ENCODE measurements around the gene P2RX5. TPM values are rescaled to one million over a fixed set of nuclear protein-coding genes. Genes with fewer than 3 reads are reported as not detected.

P2RX5 gene
- polyA plus RNA-seq, 1 donor = 2.2 TPM

GRCh38 chr17:3626831-3627768 is 68.9 kb downstream of the P2RX5 start:
- no peaks in the 10 kb centered on the region for H3K4me1 ChIP-seq (ENCODE audit: control insufficient read depth, insufficient read depth, low read length)
- H3K27me3 ChIP-seq (ENCODE audit: control insufficient read depth, insufficient read depth, low read length) = no peaks in the 10 kb centered on the region
- WGBS (ENCODE audit: insufficient coverage, low lambda C conversion rate) = 100% methylated on average over 6 of the region's 16 CpGs
- peaks cover 68% of the 10 kb centered on the region for H3K36me3 ChIP-seq (ENCODE audit: control insufficient read depth, insufficient read depth, low read length)
- H3K27ac ChIP-seq (ENCODE audit: low read length) = no peak overlapping the region
- DNase-seq = no peak
- no peaks in the 10 kb centered on the region for H3K9me3 ChIP-seq (ENCODE audit: control insufficient read depth, low read depth, low read length)
- no peak overlapping the region for H3K4me3 ChIP-seq (ENCODE audit: low read length)

Other genes starting within 250 kb of the P2RX5 start
- gene SPATA22, start 224.3 kb downstream of the P2RX5 start, polyA plus RNA-seq = not detected
- 0.96 TPM for gene ASPA, start 220.2 kb downstream of the P2RX5 start, polyA plus RNA-seq
- 15.0 TPM for gene TRPV3, start 138.3 kb downstream of the P2RX5 start, polyA plus RNA-seq
- 18.4 TPM for gene TRPV1, start 86.7 kb downstream of the P2RX5 start, polyA plus RNA-seq
- gene SHPK, start 59.9 kb downstream of the P2RX5 start, polyA plus RNA-seq = 21.3 TPM
- gene CTNS, start 59.4 kb downstream of the P2RX5 start, polyA plus RNA-seq = 21.7 TPM
- gene TAX1BP3, start 27.6 kb downstream of the P2RX5 start, polyA plus RNA-seq = 115 TPM
- gene EMC6, start 27.3 kb downstream of the P2RX5 start, polyA plus RNA-seq = 39.7 TPM
- 2.7 TPM for gene HASPIN, start 27.7 kb upstream of the P2RX5 start, polyA plus RNA-seq
- 45.8 TPM for gene ITGAE, start 105.0 kb upstream of the P2RX5 start, polyA plus RNA-seq
- gene NCBP3, start 150.1 kb upstream of the P2RX5 start, polyA plus RNA-seq = 75.0 TPM
- 15.4 TPM for gene CAMKK1, start 196.9 kb upstream of the P2RX5 start, polyA plus RNA-seq
- 97.1 TPM for gene P2RX1, start 220.3 kb upstream of the P2RX5 start, polyA plus RNA-seq